Cardiac fibroblast (primary cell): ENCODE measurements around the gene SH2D4B.

Experiments used
- DNase-seq, 2 donors: peaks; one replicate each; pipeline versions ENCODE4 v3.0.0 to v3.0.0-alpha.2; 2010; ENCODE audit warnings: low read depth in 2 of 2
- H3K4me3 ChIP-seq, 2 donors: replicated peaks in 1 of 2; 1 replicate in 1 of 2; 2 replicates in 1 of 2; pipeline ENCODE4 v1.5.1; 2011; ENCODE audit warnings: low read depth in 2 of 2, low read length in 2 of 2, mild to moderate bottlenecking in 2 of 2, moderate library complexity in 1 of 2
- TF ChIP-seq, protein P1 (sequence below): IDR thresholded peaks from one replicate; pipeline ENCODE4 v1.5.1; 2011; ENCODE audit warnings: low read depth, mild to moderate bottlenecking, low read length, inconsistent platforms

SH2D4B gene

GRCh38 chr10:80664071-80664680, 126.5 kb downstream of the SH2D4B start:
- DNase-seq = peak; percentile 58 to 65
- no peak overlapping the region for H3K4me3 ChIP-seq
- TF ChIP-seq, protein P1, sequence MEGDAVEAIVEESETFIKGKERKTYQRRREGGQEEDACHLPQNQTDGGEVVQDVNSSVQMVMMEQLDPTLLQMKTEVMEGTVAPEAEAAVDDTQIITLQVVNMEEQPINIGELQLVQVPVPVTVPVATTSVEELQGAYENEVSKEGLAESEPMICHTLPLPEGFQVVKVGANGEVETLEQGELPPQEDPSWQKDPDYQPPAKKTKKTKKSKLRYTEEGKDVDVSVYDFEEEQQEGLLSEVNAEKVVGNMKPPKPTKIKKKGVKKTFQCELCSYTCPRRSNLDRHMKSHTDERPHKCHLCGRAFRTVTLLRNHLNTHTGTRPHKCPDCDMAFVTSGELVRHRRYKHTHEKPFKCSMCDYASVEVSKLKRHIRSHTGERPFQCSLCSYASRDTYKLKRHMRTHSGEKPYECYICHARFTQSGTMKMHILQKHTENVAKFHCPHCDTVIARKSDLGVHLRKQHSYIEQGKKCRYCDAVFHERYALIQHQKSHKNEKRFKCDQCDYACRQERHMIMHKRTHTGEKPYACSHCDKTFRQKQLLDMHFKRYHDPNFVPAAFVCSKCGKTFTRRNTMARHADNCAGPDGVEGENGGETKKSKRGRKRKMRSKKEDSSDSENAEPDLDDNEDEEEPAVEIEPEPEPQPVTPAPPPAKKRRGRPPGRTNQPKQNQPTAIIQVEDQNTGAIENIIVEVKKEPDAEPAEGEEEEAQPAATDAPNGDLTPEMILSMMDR = peak; percentile 85

DNA sequence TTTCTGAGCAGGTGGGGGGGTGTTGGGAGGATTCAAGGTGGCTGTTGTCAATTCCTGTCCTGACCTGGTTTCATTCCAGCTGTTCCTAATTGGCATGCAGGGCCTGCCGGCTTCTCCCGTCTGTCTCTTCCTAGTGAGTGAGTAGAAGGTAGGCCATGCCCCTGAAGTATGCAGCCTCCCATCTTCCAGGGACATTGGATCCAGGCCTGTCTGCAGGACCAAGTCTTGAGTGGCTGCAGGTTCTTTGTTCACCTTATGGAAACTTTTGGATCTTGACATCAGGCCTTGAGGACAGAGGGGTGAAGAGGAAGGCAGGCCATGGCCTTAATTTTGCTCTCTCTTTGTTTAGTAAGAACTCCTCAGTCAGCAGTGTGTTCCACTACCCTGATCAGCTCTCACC, 131.8 kb downstream of the SH2D4B start:
- DNase-seq = no peak
- TF ChIP-seq, protein P1 = no peak
- H3K4me3 ChIP-seq = no peak overlapping the region

GRCh38 chr10:80670774-80671173, 133.1 kb downstream of the SH2D4B start:
- no peak overlapping the region for H3K4me3 ChIP-seq
- no peak for DNase-seq

DNA sequence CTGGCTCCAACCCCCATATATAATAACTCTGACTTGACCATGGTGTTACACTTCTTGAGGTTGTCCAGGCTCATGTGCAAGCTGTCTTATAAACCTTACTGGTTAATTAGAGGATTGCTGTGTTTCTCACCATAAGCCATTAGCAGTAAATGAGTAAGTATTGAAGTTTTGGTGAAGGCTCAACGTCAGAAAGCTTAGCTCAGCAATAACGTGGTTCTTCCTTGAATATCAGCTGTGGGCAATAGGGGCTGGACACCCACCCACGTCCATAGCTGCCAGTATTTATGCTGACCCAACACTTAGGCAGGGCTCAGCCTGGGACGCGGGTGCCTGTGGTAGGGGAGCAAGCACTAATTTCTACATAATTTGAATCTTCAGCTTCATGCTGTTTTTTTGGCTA, 134.1 kb downstream of the SH2D4B start:
- DNase-seq = no peak
- H3K4me3 ChIP-seq = no peak overlapping the region
- TF ChIP-seq, protein P1 = no peak

More at GRCh38 chr10:80670774-80671173, 133.1 kb downstream of the SH2D4B start:
- TF ChIP-seq, protein P1 = no peak

DNA sequence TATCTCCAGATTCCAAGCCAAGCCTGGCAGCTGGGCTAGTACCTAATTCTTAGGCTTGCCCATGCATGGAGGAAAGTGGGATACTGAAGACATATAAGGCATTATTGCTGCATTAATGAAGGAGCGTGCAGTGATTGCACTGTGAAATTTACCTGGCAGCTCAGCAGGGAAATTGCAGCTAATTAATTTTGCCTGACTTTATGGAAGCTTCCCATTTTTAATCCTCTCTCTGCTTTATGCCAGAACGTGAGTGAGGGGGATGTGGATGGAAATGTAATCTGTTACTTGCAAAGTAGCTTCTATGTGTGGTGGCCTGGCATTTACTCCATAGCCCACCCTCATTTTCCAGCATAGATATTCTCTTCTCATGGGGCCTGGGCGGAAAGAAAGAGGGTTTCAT, 134.9 kb downstream of the SH2D4B start:
- no peak for DNase-seq
- H3K4me3 ChIP-seq = no peak overlapping the region
- TF ChIP-seq, protein P1 = no peak

- DNase-seq = no peak
- H3K4me3 ChIP-seq = no peak overlapping the region
- TF ChIP-seq, protein P1 = no peak
These were observed 137.1 kb downstream of the SH2D4B start for GRCh38 chr10:80674809-80675208.

DNA sequence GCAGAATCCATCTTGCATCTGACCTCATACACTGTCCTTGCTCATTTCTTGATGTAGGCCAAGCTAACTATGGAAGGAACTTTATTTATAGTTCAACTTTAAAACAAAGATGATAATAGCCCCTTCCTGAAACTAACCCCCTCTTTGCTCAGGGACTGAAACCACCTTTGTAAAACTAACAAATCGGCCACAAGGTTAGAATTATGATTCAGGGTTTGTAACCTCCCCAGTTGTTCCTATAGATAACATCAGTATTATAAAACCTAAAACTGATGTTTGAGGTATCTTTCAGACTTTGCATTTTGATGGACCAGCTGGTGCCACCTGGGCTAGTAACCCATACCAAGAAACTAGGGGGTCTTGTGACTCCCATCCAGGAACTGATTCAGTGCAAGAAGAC, 143.4 kb downstream of the SH2D4B start:
- TF ChIP-seq, protein P1 = no peak
- DNase-seq = no peak
- no peak overlapping the region for H3K4me3 ChIP-seq
